ENCODE data around the gene FMOD.
"Not testable (repeated sequence)": the region's sequence is repeated elsewhere in the genome, so short reads cannot be mapped to it uniquely, and the experiment has no call there.

Gene FMOD

DNA sequence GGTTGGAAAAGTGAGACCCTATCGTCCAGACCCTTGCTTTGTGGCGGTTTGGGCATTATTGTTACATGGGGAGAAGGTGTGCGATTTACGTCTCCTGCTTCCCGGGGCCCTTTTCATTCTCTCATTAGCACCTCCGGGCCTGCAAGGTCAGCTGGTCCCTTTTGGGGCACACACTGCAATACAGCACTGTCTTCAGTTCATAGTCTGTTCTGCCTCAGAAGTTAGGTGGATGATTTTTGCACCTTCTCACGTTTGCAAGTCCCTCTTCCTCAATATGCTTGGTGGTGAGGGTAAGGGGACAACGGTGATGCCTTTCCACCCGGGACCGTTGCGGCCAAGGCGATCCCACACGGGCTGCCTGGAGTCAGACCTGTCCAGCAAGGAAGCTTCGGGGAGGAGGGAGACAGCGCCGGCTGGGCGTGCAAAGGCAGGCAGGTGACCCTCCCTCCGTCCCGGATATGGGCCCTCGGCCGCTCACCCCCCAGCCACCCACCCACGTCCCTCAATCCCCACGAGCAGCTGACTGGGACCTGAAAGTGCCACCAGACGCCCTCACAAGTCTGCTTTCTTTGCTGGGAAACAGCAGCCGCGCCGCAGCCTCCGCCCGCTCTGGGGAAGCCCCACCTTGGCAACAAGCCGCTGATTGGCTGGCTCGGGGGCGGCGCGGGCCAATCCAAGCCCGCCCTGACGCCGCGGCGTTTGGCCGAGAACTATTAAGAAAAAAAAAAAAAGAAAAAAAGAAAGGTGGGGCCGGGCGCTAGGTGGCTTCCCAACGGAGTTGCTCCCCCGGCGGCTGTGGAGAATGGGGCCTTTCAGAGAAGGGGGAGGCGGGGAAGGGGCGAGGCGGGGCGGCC is 23.9 kb downstream of the FMOD start:
- DNase-seq (ENCODE audit: low spot score): peak; percentile 81

- no peak for DNase-seq (ENCODE audit: low spot score)
These were observed 25.4 kb downstream of the FMOD start for GRCh38 chr1:203325418-203326091.

DNA sequence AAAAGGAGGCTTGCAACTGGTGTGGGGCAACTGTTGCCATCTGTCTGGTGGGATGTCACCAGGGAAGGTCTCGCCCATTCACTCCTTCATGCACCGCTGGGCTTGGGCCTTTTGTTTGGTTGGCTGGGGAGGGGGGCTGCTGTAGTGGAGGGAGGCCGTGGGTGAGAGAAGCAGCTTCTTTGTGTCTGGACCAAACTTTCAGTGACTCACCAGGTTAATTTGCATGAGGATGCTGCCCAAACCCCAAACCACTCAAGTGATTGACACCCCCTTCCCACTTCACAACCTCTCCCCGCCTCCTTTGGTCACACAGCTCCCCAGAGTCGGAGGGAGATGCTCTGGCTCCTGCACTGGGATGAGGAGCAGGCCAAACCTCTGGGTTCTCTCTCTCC is 25.9 kb downstream of the FMOD start:
- peak; percentile 36 for DNase-seq (ENCODE audit: low spot score)

- no peak for DNase-seq (ENCODE audit: low spot score)
These were observed 26.6 kb downstream of the FMOD start for GRCh38 chr1:203324105-203325025.

- no peak for DNase-seq (ENCODE audit: low spot score)
These were observed 27.3 kb downstream of the FMOD start for GRCh38 chr1:203323587-203323986.

- DNase-seq (ENCODE audit: low spot score): no peak
These were observed 28.3 kb downstream of the FMOD start for GRCh38 chr1:203322500-203323179.

DNA sequence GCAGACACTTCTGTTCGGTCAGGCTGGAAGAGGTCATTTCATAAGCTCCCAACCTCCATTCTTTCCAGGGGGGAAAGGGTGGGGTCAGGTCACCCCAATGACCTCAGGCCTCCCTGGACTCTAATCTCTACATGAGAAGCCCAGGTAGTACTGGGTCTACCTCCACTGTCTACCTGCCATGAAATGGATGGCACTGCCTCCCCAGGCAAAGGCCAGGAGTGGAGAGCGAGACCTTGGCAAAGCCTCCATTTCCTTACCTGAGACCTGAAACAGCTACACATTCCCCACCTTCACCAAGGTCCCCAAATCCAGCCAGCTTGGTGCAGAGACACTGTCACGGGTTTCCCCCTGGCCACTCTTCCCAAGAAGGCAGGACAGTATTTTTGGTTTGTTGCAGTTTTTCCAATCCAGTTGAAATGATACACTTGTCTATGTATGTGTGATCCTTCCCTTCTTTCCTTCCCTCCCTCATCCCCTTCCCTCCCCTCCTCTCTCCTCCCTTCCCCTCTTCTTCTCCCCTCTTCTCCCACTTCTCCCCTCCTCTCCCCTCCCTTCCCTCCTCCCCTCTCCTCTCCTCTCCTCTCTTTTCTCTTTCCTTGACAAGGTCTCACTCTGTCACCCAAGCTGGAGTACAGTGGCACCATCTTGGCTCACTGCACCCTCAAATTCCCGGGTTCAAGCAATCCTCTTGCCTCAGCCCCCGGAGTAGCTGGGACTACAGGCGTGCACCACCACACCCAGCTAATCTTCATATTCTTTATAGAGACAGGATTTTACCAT is 29.5 kb downstream of the FMOD start:
- no peak for DNase-seq (ENCODE audit: low spot score)

GRCh38 chr1:203320591-203321272 is 30.2 kb downstream of the FMOD start:
- DNase-seq (ENCODE audit: low spot score): peak; percentile 75

- DNase-seq (ENCODE audit: low spot score): no peak
These were observed 32.7 kb downstream of the FMOD start for GRCh38 chr1:203318229-203318517.

DNA sequence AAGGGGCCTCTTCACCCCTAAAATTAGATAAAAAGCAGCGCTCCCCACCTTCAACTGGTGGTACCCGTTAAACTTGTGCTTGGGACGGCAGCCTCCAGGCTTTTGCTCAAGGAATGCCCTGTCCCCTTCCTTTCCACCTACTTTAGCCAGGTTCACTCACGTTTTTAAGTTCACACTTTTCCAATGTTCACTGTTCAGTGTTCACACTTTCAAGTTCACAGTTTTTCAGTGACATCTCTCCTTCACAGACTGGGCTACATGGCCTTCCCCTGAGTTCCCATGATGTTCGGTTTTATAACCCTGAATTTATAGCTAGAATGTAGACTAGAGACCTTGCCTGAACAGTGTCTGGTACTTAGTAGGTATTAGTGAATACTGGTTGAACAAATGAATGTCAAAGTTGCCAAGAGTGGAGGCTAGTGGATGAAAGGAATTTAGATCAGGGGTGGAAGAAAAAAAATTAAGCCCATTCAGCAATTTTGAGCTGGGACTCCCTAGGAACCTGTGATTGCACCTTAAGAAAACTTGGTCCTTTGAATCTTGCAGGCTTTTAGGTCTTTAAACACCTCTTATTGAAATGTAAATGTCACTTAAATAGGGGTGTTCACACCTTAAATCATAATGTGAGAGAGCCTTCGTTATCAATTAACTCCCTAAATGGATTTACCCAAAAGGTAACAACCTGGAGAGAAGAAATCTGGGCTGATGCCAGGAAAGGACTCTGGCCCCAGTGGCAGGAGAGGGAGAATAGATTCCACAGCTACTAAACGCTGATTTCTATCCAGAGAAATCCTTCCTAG is 33.3 kb downstream of the FMOD start:
- DNase-seq (ENCODE audit: low spot score): no peak

DNA sequence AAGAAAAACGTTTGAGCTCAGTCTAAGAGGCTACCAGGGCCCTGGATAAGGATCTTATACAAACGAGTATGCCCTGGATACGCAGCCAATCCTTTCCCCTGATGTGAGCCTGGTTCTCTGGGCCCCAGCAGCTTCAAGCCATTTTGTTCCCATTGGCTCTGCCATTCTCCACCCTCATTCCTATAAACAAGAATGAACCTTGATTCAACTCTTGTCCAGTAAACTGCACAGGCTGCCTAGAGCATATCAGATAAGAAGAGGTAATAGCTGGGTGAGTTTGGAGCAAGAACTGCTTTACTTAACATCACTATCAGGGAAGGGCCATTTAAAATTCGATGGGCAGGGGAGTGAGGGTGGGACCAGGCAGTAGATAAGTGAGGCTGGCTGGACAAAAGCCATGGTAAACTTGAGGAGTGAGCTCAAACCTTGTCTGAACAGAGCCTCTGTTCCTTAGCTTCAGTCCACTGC is 34.3 kb downstream of the FMOD start:
- no peak for DNase-seq (ENCODE audit: low spot score)

DNA sequence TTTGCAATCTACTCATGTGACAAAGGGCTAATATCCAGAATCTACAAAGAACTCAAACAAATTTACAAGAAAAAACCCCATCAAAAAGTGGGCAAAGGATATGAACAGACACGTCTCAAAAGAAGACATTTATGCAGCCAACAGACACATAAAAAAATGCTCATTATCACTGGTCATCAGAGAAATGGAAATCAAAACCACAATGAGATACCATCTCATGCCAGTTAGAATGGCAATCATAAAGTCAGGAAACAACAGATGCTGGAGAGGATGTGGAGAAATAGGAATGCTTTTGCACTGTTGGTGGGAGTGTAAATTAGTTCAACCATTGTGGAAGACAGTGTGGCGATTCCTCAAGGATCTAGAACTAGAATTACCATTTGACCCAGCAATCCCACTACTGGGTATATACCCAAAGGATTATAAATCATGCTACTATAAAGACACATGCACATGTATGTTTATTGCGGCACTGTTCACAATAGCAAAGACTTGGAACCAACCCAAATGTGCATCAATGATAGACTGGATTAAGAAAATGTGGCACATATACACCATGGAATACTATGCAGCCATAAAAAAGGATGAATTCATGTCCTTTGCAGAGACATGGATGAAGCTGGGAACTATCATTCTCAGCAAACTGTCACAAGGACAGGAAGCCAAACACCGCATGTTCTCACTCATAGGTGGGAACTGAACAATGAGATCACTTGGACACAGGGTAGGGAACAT is 36.7 kb downstream of the FMOD start:
- DNase-seq (ENCODE audit: low spot score): not testable (repeated sequence)

- DNase-seq (ENCODE audit: low spot score): no peak
These were observed 39.3 kb downstream of the FMOD start for GRCh38 chr1:203311368-203312301.

DNA sequence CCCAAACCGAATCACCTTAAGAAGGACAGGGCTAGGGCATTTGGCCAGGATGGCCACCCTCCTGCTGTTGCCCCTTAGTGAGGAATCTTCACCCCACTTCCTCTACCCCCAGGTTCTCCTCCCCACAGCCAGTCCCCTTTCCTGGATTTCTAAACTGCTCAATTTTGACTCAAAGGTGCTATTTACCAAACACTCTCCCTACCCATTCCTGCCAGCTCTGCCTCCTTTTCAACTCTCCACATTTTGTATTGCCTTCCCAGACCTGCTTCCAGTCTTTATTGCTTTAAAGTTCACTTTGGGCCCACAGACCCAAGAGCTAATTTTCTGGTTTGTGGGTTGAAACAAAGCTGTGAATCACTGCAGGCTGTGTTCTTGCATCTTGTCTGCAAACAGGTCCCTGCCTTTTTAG is 42.0 kb downstream of the FMOD start:
- no peak for DNase-seq (ENCODE audit: low spot score)

DNA sequence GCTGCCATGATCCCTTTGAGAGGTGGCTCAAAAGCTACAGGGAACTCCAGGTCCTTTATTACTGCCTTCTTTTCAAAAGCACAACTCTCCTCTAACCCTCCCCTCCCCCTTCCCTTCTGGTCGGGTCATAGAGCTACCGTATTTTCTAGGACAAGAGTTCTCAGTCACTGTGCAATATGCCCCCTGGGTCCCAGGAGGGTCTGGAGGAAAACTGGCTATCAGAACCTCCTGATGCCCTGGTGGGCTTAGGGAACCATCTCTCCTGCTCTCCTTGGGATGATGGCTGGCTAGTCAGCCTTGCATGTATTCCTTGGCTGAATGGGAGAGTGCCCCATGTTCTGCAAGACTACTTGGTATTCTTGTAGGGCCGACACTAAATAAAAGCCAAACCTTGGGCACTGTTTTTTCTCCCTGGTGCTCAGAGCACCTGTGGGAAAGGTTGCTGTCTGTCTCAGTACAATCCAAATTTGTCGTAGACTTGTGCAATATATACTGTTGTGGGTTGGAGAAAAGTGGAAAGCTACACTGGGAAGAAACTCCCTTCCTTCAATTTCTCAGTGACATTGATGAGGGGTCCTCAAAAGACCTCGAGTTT is 42.5 kb downstream of the FMOD start:
- DNase-seq (ENCODE audit: low spot score): no peak

DNA sequence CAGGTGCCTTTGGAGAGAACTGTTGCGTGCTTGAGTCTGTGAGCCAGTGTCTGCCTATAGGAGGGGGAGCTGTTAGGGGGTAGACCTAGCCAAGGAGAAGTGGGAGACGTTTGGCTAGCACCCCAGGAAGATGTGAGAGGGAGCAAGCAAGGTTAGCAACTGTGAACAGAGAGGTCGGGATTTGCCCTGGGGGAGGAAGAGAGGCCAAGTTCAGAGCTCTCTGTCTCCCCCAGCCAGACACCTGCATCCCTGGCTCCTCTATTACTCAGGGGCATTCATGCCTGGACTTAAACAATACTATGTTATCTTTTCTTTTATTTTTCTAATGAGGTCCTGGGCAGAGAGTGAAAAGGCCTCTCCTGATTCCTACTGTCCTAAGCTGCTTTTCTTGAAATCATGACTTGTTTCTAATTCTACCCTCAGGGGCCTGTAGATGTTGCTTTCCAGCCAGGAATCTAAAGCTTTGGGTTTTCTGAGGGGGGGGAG is 43.2 kb downstream of the FMOD start:
- no peak for DNase-seq (ENCODE audit: low spot score)

DNA sequence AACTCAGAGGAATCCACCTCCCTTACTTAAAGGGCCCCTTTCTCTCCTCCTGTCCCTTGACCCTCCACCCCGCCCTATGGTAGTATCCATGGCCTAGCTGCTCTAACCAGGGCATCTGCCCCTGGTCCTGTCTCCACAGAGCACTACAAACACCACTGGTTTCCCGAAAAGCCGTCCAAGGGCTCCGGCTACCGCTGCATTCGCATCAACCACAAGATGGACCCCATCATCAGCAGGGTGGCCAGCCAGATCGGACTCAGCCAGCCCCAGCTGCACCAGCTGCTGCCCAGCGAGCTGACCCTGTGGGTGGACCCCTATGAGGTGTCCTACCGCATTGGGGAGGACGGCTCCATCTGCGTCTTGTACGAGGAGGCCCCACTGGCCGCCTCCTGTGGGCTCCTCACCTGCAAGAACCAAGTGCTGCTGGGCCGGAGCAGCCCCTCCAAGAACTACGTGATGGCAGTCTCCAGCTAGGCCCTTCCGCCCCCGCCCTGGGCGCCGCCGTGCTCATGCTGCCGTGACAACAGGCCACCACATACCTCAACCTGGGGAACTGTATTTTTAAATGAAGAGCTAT is 43.9 kb downstream of the FMOD start:
- no peak for DNase-seq (ENCODE audit: low spot score)
